ENCODE data around the gene FOXJ1. TPM values are rescaled to one million over a fixed set of nuclear protein-coding genes. Genes with fewer than 3 reads are reported as not detected.

Gene FOXJ1
- polyA plus RNA-seq, 1 of the 3 experiments (the other 2 are of a cell fraction) = not detected

GRCh38 chr17:76138896-76139752 lies 1.9 kb downstream of the FOXJ1 start:
- 82% methylated on average over 15 of the region's 15 CpGs for WGBS (ENCODE audit: low lambda C conversion rate)
- Histone ChIP-seq H3K79me2 (ENCODE audit: insufficient read depth) (no peaks in the 10 kb centered on the region), H3K9ac (no peak overlapping the region), H3K4me1 (ENCODE audit: control insufficient read depth in 1 of 2, insufficient read depth in 2 of 2, low read depth in 1 of 2, low read length in 1 of 2) (peaks cover 0 to 16% of the 10 kb centered on the region in 2 experiments; a peak in 2 of 4 replicates), H3K27me3 (ENCODE audit: insufficient read depth) (peaks cover 20% of the 10 kb centered on the region; the same call in 1 of the 2 replicates), H3K9me2 (no peaks in the 10 kb centered on the region), H3K27ac (ENCODE audit: low read depth in 2 of 2, low read length in 1 of 2) (no peak overlapping the region), H3K9me3 (no peaks in the 10 kb centered on the region), H2AFZ (ENCODE audit: low read depth) (no peak overlapping the region), H4K20me1 (ENCODE audit: insufficient read depth) (no peaks in the 10 kb centered on the region), H3K36me3 (replicated peaks in 1 of 2; ENCODE audit: control insufficient read depth in 1 of 2, insufficient read depth in 2 of 2, low read length in 1 of 2) (no peaks in the 10 kb centered on the region), H3K4me2 (no peak overlapping the region), H3K4me3 (ENCODE audit: low read depth in 2 of 2, low read length in 1 of 2) (no peak overlapping the region), H3F3A (replicated peaks; ENCODE audit: insufficient read depth) (peaks cover 4% of the 10 kb centered on the region)
- ChIA-PET POLR2A (no interaction called here), CTCF (interaction anchor here (0.9 to 10.9 kb wide), 4 partner anchors 12 to 140 kb away, joined by 3 to 88 read pairs (median 8); no protein-coding TSS in a partner anchor)
- DNase-seq = no peak
- TF ChIP-seq MXI1 (IDR thresholded peaks at IDR 0.05; ENCODE audit: low read depth, low read length) (no peak), RXRA (IDR thresholded peaks at IDR 0.05; ENCODE audit: borderline replicate concordance, low read depth) (no peak), YY1 (IDR thresholded peaks at IDR 0.05; ENCODE audit: low read depth) (no peak)

- ChIA-PET CTCF (interaction anchor here (0.9 to 10.9 kb wide), 4 partner anchors 11 to 141 kb away, joined by 3 to 88 read pairs (median 8); no protein-coding TSS in a partner anchor), POLR2A (no interaction called here)
- Histone ChIP-seq H3K4me1 (ENCODE audit: control insufficient read depth in 1 of 2, insufficient read depth in 2 of 2, low read depth in 1 of 2, low read length in 1 of 2) (peaks cover 0 to 16% of the 10 kb centered on the region in 2 experiments; a peak in 2 of 4 replicates), H3K4me2 (no peak overlapping the region), H3K36me3 (replicated peaks in 1 of 2; ENCODE audit: control insufficient read depth in 1 of 2, insufficient read depth in 2 of 2, low read length in 1 of 2) (no peaks in the 10 kb centered on the region), H3K4me3 (ENCODE audit: low read depth in 2 of 2, low read length in 1 of 2) (no peak overlapping the region), H3K79me2 (ENCODE audit: insufficient read depth) (no peaks in the 10 kb centered on the region), H4K20me1 (ENCODE audit: insufficient read depth) (no peaks in the 10 kb centered on the region), H3K27ac (ENCODE audit: low read depth in 2 of 2, low read length in 1 of 2) (no peak overlapping the region), H3K9me3 (no peaks in the 10 kb centered on the region), H3K27me3 (ENCODE audit: insufficient read depth) (peaks cover 20% of the 10 kb centered on the region; the same call in 1 of the 2 replicates), H3F3A (replicated peaks; ENCODE audit: insufficient read depth) (peaks cover 4% of the 10 kb centered on the region), H3K9ac (no peak overlapping the region), H2AFZ (ENCODE audit: low read depth) (no peak overlapping the region), H3K9me2 (no peaks in the 10 kb centered on the region)
- TF ChIP-seq NFIC (IDR thresholded peaks at IDR 0.05; ENCODE audit: borderline replicate concordance) (no peak), RCOR1 (IDR thresholded peaks at IDR 0.05; ENCODE audit: low read length) (no peak), FOSL2 (IDR thresholded peaks at IDR 0.05; ENCODE audit: borderline replicate concordance, low read depth) (no peak), TCF12 (IDR thresholded peaks at IDR 0.05) (no peak), RAD21 (IDR thresholded peaks at IDR 0.05; ENCODE audit: low read length) (no peak), FOXM1 (IDR thresholded peaks at IDR 0.05; ENCODE audit: low read depth) (no peak), TAF1 (IDR thresholded peaks at IDR 0.05; ENCODE audit: borderline replicate concordance, low read depth, low read length) (no peak), YY1 (IDR thresholded peaks at IDR 0.05; ENCODE audit: low read depth) (no peak), GATA2 (CRISPR knock-in tag; IDR thresholded peaks at IDR 0.05) (no peak), EZH2phosphoT487 (IDR thresholded peaks at IDR 0.05; ENCODE audit: borderline replicate concordance, low read depth) (no peak), FOXJ3 (CRISPR knock-in tag; IDR thresholded peaks at IDR 0.05) (no peak), CTCF (IDR thresholded peaks at IDR 0.05) (no peak), JUND (IDR thresholded peaks at IDR 0.05) (no peak), MAX (IDR thresholded peaks at IDR 0.05; ENCODE audit: low read depth) (no peak), CHD2 (IDR thresholded peaks at IDR 0.05; ENCODE audit: low read length, partially characterized antibody) (no peak), PBX3 (IDR thresholded peaks at IDR 0.05) (no peak), TEAD4 (IDR thresholded peaks at IDR 0.05; ENCODE audit: borderline replicate concordance, insufficient read depth) (no peak)
- DNase-seq = peak; percentile 56
- 63% methylated on average over 22 of the region's 23 CpGs for WGBS (ENCODE audit: low lambda C conversion rate)
These were observed 2.7 kb downstream of the FOXJ1 start for GRCh38 chr17:76138234-76138895.
